HepG2 (cell line): ENCODE results near the gene FGFR4. TPM values are rescaled to one million over a fixed set of nuclear protein-coding genes. Genes with fewer than 3 reads are reported as not detected.

Experiments used
- AGO2 ChIP-seq: fragments of 200-400 bp; formaldehyde crosslinking; optimal IDR thresholded peaks from 2 replicates; pipeline ENCODE3; 2017; ENCODE audit warnings: mild to moderate bottlenecking, low read depth, low read length, moderate library complexity
- AKAP8 ChIP-seq: sonication (generic); formaldehyde crosslinking; IDR thresholded peaks from 2 replicates; pipeline ENCODE4 v1.5.1; 2020; ENCODE audit warnings: mild to moderate bottlenecking, missing genetic modification reagents
- ARNTL ChIP-seq: sonication (generic); formaldehyde crosslinking; IDR thresholded peaks from 2 replicates; pipeline ENCODE4 v1.4.0; 2020; ENCODE audit warnings: mild to moderate bottlenecking, missing genetic modification reagents
- CBX2 ChIP-seq, 2 experiments: fragments of 200-600 bp in 1 of 2; sonication (generic); formaldehyde crosslinking in 1 of 2; IDR thresholded peaks; 2 replicates each; pipeline versions ENCODE4 v1.7.0 to v1.8.1; 2018 to 2022; ENCODE audit warnings: low read depth in 2 of 2, low read length in 1 of 2, mild to moderate bottlenecking in 1 of 2, missing genetic modification reagents in 1 of 2
- KDM6A ChIP-seq: IDR thresholded peaks from 2 replicates; pipeline ENCODE4 v1.6.1; 2016; ENCODE audit warnings: low read depth
- MBNL3 ChIP-seq: fragments of 250-450 bp; sonication (Bioruptor Pico); conservative IDR thresholded peaks from 2 replicates; pipeline ENCODE4 v1.8.0; 2022; ENCODE audit warnings: mild to moderate bottlenecking, inconsistent platforms
- MXD4 ChIP-seq: IDR thresholded peaks from 2 replicates; pipeline ENCODE4 v1.6.1; 2016; ENCODE audit warnings: mild to moderate bottlenecking, missing biosample characterization, missing genetic modification reagents
- RBFOX2 ChIP-seq: fragments of 200-400 bp; formaldehyde crosslinking; IDR thresholded peaks from 2 replicates; pipeline ENCODE4 v1.6.1; 2017; ENCODE audit warnings: low read depth, mild to moderate bottlenecking, low read length
- SMAD1 ChIP-seq: sonication (generic); formaldehyde crosslinking; IDR thresholded peaks from 2 replicates; pipeline ENCODE4 v1.4.0; 2020; ENCODE audit warnings: missing genetic modification reagents, low read depth, mild to moderate bottlenecking, borderline replicate concordance
- ZMAT3 ChIP-seq: sonication (generic); formaldehyde crosslinking; conservative IDR thresholded peaks from 2 replicates; pipeline ENCODE4 v1.7.0; 2021; ENCODE audit warnings: missing genetic modification reagents
- ZNF18 ChIP-seq: sonication (generic); formaldehyde crosslinking; IDR thresholded peaks from 2 replicates; pipeline ENCODE4 v1.8.0; 2022; ENCODE audit warnings: mild to moderate bottlenecking, missing genetic modification reagents; ENCODE audit not compliant: insufficient replicate concordance
- ZNF253 ChIP-seq: sonication (generic); formaldehyde crosslinking; IDR thresholded peaks from 2 replicates; pipeline ENCODE4 v1.8.0; 2022; ENCODE audit warnings: mild to moderate bottlenecking, missing genetic modification reagents, borderline replicate concordance
- ZNF296 ChIP-seq: sonication (generic); formaldehyde crosslinking; conservative IDR thresholded peaks from 2 replicates; pipeline ENCODE4 v1.5.0; 2020; ENCODE audit warnings: mild to moderate bottlenecking, missing genetic modification reagents
- ZNF432 ChIP-seq: sonication (generic); formaldehyde crosslinking; IDR thresholded peaks from 2 replicates; pipeline ENCODE4 v1.5.0; 2020; ENCODE audit warnings: missing genetic modification reagents, mild to moderate bottlenecking, borderline replicate concordance
- ZNF572 ChIP-seq: sonication (generic); formaldehyde crosslinking; IDR thresholded peaks from 2 replicates; pipeline ENCODE4 v1.5.1; 2020; ENCODE audit warnings: mild to moderate bottlenecking, missing genetic modification reagents
- ZNF768 ChIP-seq: sonication (generic); formaldehyde crosslinking; IDR thresholded peaks from 2 replicates; pipeline ENCODE4 v1.4.0; 2020; ENCODE audit warnings: missing genetic modification reagents
- ZNF790 ChIP-seq: sonication (generic); formaldehyde crosslinking; IDR thresholded peaks from 2 replicates; pipeline ENCODE4 v1.8.0; 2022; ENCODE audit warnings: missing genetic modification reagents, mild to moderate bottlenecking, borderline replicate concordance
- ZNF879 ChIP-seq: sonication (generic); formaldehyde crosslinking; IDR thresholded peaks from 2 replicates; pipeline ENCODE4 v1.8.1; 2023; ENCODE audit warnings: missing genetic modification reagents
- polyA plus RNA-seq, 8 experiments: library from polyadenylated mRNA; depleted of rRNA in 3 of 8; stranded (reverse) in 7 of 8; unstranded in 1 of 8; fragments of >200 nt; fragmentation: Illumina TruSeq in 4 of 8; extraction: Trizol in 4 of 8; gene quantifications; 2 replicates each; pipeline versions ENCODE4 v1.2.1 to v1.2.3, GENCODE V29; 2011 to 2016; ENCODE audit warnings: low read depth in 4 of 8, missing spikeins in 1 of 8, mixed read lengths in 1 of 8; ENCODE audit not compliant: insufficient read depth in 1 of 8
- total RNA-seq, 5 experiments: library from RNA; depleted of rRNA; stranded (reverse); fragments of >200 nt; fragmentation: Illumina TruSeq; extraction: Trizol; gene quantifications; 2 replicates each; pipeline ENCODE4 v1.2.3, GENCODE V29; 2016; ENCODE audit warnings: low read depth in 1 of 5
- TF ChIP-seq, protein P1 (sequence below): sonication (generic); formaldehyde crosslinking; IDR thresholded peaks from 2 replicates; pipeline ENCODE4 v1.4.0; 2020; ENCODE audit warnings: missing genetic modification reagents
- TF ChIP-seq, protein P2 (sequence below): IDR thresholded peaks from 2 replicates; pipeline ENCODE4 v1.6.1; 2012; ENCODE audit warnings: low read depth, low read length, improper control_type of control experiment

Gene FGFR4
- total and polyA plus RNA-seq, 2 of the 13 experiments (the other 11 are each of a cell fraction or from before 2014, with no cell fraction given): 129 to 219 TPM

GRCh38 chr5:177095088-177095669 lies 8.5 kb downstream of the FGFR4 start (continued):
- TF ChIP-seq ZNF18 (CRISPR knock-in tag) (no peak), ZMAT3 (0 out of 2 replicates have a peak, but pooled peaks have one; percentile 13), MBNL3 (CRISPR knock-in tag) (no peak), ZNF879 (CRISPR knock-in tag) (no peak), ZNF296 (CRISPR knock-in tag) (no peak), ZNF768 (CRISPR knock-in tag) (peak; percentile 97), MXD4 (CRISPR knock-in tag) (0 out of 2 replicates have a peak, but pooled peaks have one; percentile 6), AGO2 (peak; percentile 82), ARNTL (CRISPR knock-in tag) (no peak), SMAD1 (CRISPR knock-in tag) (0 out of 2 replicates have a peak, but pooled peaks have one; percentile 13), ZNF790 (CRISPR knock-in tag) (no peak), KDM6A (CRISPR knock-in tag) (no peak), CBX2 (IDR thresholded peaks at IDR 0.05; ENCODE audit: low read depth, low read length) (no peak), CBX2 (CRISPR knock-in tag; IDR thresholded peaks at IDR 0.05; ENCODE audit: low read depth) (no peak), RBFOX2 (peak; percentile 71), ZNF253 (CRISPR knock-in tag) (0 out of 2 replicates have a peak, but pooled peaks have one; percentile 21), ZNF572 (CRISPR knock-in tag) (no peak), AKAP8 (CRISPR knock-in tag) (0 out of 2 replicates have a peak, but pooled peaks have one; percentile 3), ZNF432 (CRISPR knock-in tag) (no peak)
- TF ChIP-seq, protein P1, sequence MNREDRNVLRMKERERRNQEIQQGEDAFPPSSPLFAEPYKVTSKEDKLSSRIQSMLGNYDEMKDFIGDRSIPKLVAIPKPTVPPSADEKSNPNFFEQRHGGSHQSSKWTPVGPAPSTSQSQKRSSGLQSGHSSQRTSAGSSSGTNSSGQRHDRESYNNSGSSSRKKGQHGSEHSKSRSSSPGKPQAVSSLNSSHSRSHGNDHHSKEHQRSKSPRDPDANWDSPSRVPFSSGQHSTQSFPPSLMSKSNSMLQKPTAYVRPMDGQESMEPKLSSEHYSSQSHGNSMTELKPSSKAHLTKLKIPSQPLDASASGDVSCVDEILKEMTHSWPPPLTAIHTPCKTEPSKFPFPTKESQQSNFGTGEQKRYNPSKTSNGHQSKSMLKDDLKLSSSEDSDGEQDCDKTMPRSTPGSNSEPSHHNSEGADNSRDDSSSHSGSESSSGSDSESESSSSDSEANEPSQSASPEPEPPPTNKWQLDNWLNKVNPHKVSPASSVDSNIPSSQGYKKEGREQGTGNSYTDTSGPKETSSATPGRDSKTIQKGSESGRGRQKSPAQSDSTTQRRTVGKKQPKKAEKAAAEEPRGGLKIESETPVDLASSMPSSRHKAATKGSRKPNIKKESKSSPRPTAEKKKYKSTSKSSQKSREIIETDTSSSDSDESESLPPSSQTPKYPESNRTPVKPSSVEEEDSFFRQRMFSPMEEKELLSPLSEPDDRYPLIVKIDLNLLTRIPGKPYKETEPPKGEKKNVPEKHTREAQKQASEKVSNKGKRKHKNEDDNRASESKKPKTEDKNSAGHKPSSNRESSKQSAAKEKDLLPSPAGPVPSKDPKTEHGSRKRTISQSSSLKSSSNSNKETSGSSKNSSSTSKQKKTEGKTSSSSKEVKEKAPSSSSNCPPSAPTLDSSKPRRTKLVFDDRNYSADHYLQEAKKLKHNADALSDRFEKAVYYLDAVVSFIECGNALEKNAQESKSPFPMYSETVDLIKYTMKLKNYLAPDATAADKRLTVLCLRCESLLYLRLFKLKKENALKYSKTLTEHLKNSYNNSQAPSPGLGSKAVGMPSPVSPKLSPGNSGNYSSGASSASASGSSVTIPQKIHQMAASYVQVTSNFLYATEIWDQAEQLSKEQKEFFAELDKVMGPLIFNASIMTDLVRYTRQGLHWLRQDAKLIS: no peak
- TF ChIP-seq, protein P2, sequence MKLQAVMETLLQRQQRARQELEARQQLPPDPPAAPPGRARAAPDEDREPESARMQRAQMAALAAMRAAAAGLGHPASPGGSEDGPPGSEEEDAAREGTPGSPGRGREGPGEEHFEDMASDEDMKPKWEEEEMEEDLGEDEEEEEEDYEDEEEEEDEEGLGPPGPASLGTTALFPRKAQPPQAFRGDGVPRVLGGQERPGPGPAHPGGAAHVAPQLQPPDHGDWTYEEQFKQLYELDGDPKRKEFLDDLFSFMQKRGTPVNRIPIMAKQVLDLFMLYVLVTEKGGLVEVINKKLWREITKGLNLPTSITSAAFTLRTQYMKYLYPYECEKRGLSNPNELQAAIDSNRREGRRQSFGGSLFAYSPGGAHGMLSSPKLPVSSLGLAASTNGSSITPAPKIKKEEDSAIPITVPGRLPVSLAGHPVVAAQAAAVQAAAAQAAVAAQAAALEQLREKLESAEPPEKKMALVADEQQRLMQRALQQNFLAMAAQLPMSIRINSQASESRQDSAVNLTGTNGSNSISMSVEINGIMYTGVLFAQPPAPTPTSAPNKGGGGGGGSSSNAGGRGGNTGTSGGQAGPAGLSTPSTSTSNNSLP: no peak
